ENCODE results near the gene THAP3.

DNA sequence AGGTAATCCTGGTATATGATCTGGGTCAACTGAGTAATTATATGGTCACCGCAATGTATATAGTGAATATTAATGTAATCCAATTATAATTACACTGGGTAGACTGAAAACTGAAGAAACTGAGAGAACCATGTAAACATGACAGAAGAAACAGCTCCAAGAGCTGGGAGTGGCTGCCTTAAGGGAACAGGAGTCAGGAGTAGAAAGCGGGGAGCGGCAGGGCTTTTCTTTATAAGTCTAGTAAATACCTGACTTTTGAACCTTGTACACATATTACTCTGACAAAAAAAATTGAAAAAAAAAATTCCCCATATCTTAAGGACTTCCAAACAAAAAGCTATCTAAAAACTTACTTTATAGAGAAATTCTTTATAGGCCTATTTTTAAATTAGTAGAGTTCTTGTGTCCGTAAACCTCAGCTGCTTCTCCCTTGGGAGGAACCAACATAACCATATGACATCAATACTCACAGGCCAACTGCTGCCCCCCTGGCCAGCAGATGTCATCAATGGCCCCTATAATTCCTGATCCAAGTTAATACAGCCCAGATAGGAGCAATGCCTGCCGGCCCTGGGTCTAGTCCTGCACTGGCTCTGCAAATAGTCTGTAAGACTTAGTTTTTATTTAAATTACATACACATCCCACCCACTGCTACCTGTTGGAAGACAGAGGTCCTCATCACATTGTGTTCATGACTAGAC, 33.8 kb downstream of the THAP3 start:
- TF ChIP-seq POLR2A (IDR thresholded peaks at IDR 0.05) = no peak
- TF ChIP-seq, protein P1, sequence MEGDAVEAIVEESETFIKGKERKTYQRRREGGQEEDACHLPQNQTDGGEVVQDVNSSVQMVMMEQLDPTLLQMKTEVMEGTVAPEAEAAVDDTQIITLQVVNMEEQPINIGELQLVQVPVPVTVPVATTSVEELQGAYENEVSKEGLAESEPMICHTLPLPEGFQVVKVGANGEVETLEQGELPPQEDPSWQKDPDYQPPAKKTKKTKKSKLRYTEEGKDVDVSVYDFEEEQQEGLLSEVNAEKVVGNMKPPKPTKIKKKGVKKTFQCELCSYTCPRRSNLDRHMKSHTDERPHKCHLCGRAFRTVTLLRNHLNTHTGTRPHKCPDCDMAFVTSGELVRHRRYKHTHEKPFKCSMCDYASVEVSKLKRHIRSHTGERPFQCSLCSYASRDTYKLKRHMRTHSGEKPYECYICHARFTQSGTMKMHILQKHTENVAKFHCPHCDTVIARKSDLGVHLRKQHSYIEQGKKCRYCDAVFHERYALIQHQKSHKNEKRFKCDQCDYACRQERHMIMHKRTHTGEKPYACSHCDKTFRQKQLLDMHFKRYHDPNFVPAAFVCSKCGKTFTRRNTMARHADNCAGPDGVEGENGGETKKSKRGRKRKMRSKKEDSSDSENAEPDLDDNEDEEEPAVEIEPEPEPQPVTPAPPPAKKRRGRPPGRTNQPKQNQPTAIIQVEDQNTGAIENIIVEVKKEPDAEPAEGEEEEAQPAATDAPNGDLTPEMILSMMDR (IDR thresholded peaks at IDR 0.05 in 4 of 5, conservative IDR thresholded peaks at IDR 0.05 in 1 of 5) = no peak

Data from gastrocnemius medialis (tissue), 4 donors.